NCI-H524 treated with DMSO at 0.1 percent for 48 hours (cell line): ENCODE data around the gene ITGA6.
A peak's percentile ranks its signal among the peaks of the same experiment; 100 is the strongest.

Source experiments
- DNase-seq: peaks from one replicate; lab custom pipeline; 2025; lab: John Stamatoyannopoulos, UW

ITGA6 gene

DNA sequence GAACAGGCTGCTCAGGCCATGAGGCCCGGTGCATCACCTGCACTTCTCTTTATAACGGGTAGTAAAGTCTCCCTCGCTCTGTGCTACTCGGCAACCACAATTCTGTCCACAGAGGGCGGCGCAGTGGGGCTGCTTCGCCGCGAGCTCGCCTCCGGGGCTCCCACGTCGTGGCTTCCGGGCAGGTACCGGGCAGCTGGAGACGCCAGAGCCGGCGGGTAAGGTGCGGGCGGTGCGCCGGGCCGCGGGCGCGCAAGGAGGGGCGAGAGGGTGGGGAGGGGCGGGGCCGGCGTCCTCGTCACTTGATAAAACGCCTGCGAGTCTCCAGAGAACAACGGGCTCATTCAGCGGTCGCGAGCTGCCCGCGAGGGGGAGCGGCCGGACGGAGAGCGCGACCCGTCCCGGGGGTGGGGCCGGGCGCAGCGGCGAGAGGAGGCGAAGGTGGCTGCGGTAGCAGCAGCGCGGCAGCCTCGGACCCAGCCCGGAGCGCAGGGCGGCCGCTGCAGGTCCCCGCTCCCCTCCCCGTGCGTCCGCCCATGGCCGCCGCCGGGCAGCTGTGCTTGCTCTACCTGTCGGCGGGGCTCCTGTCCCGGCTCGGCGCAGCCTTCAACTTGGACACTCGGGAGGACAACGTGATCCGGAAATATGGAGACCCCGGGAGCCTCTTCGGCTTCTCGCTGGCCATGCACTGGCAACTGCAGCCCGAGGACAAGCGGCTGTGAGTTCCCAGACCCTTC, at the start of gene ITGA6:
TSS of gene ITGA6 (plus strand) at position 331 of the 734 bp plus-strand sequence.
- DNase-seq, result peak; percentile 15

DNA sequence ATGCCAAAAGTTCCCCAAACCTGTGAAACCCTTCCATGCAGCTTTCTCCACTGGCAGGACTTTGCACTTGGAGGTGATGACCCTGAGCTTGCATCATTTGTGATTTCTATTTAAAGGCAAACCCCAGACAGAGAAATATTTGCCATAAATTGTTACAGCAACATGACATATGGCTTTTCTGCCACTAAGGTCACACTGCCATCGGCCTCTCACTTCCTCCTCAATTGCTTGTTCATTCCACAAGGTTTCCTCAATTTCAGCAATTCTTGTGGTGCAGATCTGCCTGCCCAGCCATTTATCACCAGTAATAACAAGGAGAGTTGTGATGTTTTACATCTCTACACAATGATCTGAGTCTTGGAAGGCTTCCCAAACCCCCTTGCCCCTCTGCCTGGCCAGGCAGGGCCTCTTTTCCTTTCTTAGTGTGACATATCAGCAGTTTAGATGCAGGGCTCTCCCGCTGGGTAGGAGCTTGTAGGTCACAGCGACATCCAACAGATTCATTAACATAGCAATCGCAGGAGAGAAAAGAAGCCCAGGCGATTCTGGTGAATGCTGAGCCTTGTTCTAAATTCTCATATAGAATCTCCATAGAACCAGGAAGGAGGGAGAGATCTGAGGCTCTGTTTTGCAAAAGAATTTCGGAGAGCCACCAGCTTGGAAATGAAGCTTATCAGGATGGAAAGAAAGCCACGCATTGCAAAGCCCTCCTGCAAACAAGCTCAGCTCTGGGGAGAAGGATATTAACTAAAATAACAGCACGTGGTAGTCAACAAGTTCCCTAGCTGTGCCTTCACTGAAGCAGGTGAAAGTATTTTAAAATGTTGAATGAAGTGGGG, 46.7 kb upstream of the ITGA6 start:
- DNase-seq, result no peak

DNA sequence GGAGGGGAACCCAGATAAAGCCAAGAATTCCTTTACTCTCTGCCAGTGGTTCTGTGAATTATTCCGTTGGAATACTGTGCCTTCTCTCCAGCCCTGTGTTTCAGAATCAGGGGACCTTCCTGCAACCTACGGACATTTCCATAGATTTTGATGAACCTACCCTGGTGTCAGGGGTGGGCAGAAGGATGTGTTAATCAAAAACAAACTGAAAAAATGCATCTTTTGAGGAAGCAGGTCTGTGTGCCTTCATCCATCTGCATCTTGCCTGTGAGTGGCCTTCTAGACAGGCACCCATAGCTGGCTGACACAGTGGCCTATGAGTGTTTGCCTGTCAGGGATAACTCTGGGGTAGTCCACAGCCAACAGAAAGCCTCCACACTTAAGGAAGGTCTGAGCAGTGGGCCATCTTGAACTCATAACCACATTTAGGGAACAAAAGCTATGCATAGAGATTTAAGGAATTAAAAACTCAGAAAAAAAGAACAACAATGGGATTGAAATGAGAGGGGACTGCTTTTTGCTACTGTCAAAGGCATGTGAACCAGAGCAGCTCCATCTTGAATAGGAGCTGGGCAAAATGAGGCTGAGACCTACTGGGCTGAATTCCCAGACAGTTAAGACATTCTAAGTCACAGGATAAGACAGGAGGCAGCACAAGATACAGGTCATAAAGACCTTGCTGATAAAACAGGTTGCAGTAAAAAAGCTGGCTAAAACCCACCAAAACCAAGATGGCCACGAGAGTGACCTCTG, 45.9 kb upstream of the ITGA6 start:
- DNase-seq, result no peak

DNA sequence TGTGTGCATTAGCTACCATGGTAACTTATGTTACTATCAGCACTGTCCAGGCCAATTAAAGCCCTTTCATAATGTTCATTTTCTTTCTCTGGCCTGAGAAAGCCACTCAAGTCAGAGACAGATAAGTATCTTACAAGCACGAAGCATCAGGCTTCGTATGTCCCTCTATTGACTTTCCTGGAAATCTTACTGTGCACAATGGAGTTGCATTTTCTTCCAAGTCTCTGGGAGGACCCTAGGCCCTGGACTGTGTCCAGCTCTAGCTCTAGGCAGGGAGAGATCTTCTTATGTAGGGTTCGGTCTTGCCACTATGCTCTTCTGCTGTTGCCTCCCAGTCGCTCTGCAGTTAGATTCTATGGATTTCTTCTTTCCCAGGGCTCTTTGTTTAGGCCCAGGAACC, 40.0 kb upstream of the ITGA6 start:
- DNase-seq, result no peak

DNA sequence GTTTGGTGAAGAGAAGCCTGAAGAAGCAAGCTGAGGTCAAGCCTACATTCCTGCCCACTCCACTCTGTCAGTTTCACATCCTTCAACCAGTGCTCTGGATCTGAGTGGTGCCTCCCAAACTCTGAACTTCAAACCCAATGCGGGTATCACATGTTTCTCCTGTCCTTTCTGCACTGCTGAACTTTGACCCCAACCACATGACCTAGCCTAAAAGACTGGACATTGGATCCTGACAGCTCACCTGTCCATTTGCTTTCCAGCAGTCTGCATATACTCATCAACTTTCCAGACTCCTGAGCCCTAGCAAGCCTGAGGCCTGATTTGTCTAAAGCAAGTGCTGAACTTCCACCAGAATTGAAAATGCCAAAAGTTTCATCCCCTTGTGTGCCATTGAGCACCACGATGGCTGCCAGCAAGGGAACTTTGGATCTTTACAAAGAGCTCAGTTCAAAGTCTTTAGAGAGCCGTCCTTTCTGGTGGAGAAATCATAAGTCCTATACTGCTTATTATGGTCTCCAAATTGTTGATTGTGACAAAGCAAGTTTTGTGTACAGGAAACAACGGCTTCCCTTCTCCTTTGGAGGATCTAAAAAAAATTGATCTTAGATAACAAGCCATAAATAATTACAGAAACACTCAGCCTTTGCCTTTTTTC, 37.6 kb upstream of the ITGA6 start:
- DNase-seq, result no peak

DNA sequence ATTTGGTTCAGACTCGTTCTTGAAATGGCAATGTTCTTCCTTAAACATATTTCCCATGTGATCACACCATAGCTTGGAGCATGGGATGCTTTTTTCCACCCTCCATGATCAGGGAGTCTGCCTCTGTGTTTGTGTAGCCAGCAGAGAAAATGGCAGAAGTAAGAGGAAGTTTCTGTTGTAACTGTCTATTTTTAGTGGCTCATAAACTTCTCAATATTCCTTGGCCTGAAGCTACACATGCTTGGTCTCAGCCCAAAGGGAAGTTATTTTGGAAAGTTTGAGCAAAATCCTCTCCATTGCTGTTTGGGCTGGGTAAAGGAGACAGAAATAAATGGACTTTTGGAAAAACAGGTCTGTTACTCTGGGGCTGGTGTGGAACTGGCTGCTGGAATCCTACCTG, 33.4 kb upstream of the ITGA6 start:
- no peak for DNase-seq

DNA sequence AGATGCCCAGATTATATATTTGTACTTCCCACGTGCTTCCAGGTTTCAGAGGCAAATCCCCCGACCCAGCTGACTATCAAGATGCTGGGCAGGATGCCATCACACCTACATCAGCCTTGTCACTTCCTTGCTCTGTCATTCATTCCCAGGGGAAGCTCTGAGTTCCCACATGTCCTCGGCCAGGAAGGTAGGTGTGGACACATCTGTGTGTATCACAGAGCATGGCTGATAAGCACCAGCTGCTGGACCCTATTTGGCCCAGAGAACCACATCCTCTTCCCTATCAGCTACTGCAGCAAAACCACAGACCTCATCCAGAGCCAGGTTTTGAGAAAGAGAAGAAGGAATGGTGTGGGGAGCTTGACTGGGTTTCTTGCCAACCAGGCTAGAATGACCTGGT, 31.9 kb upstream of the ITGA6 start:
- no peak for DNase-seq

DNA sequence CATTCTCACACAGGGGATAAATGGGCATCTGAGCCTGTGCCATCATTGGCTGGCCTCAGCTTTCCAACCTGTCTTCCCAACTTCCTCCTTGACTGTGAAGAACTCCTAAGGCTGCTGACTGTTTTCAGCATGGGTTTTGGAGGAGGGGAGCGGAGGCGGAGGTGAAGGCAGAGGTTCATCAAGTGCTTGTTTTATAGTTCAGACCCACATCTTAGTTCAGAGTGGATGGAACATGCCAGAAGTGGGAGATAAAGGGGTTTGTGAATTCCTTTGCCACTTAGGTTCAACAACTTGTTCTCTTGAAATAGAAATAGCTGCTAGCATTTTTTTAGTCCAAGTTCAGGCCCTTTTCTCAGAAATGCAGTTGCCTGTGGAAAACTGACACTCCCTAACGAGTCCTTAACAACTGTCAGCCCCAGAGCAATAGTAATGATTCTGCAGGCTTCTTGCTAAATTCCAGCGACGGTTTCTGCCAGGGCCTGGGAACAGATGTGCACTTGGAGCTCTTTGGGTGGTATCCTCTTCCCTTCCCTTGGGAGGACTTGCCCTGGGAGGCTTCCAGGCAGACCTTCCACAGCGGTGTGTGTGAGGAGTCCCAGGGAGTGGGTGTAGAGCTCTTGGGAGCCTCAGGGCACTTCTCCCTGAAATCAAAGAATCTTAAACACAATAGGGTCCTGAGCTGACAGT, 30.1 kb upstream of the ITGA6 start:
- no peak for DNase-seq

DNA sequence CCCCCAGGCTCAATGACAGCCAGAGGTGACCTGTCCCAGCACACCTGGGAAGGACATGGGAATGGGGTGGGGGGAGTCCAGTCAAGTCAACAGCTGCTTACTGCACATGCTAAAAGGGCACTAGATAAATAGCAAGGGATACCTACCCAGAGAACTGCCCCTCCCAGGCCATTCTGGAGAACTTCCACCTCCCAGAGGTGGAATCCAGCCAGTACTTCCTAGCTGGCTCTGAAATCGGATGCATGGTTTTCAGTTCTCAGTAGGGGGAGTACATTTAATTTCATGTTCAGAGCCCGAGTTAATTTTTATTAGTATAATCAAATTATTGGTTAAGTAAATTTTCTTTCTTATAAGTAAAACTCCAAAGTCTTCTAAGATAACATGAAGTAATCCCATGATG, 28.9 kb upstream of the ITGA6 start:
- no peak for DNase-seq

DNA sequence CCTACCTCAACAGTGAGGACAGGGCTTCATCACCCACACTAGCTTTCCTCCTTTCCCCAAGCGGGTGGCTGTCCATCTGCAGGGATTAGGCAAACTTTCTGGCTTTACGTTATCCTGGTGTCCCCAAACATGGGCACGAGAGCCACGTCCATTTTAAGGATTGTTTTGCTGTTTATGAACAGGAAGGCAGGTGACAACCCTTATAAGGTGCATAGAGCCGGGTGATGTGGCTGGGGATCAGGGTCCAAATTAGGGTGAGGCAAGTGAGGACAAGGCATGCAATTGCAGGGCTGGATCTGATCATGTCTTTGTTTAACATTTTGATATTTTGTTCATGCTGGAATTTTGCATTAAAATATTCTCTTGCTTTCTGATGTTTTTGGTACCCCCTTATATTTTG, 27.6 kb upstream of the ITGA6 start:
- no peak for DNase-seq

DNA sequence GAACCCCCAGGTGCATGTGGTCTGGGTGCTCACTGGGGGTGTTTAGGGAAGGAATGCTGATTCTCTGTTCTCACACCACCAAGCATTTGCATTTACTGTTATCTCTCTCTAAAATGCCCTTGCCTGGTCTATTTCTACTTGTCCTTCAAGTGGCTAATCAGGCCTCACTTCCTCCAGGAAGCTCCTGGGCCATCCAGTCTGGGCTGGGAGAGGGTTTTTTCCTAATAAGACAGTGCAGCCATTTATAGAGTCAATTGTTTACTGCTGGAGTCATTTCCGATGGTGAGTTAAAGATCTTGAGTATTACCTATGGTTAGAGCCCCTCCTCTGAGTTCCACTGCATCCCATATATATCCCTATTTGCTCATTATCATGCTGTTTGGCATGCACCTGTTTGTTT, 25.2 kb upstream of the ITGA6 start:
- no peak for DNase-seq

DNA sequence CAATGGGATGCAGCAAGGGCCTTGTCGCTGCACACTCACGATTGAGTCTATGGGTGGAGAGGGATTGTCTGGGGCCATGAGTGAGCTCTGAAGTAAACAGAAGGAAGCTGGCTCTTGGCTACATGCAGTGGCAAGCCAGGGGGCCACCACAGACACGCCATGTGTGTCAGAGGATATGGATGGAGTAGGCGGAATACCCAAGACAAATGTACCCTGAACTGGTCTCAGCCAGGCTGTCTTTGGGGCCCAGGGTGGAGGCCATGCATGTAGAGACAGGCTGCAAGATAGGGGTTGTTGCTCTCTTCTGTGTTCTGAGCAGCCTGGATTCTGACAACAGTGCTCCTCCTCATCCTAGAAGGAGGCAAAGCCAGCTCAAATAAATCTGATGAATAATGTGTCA, 24.0 kb upstream of the ITGA6 start:
- no peak for DNase-seq

DNA sequence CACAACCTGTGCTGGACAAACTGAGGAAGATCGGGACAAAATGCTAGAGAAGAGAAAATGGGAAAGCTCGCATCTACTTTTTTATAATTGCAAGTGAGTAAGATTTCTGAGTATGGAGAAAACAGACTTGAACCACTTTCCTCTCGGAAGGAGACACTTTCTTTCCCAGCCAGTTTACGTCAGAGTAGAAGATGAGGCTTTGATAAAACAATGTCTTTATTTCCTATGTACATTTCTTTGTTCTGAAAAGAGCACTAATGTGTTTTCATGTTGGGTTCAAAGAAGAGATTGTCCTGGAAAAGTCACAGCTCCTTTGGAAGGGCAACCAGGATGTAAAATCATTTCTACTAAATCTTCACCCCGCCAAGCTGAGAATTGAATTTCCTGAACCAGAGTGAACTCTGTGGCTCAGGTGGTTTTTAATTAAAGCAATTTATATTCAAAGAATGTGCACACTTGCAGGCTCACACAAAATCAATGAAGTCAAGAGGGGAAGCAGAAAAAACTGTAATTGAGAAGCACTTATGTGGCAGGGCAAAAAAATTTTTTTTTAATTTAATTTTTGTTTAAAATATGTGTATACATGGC, 23.4 kb upstream of the ITGA6 start:
- DNase-seq, result no peak

DNA sequence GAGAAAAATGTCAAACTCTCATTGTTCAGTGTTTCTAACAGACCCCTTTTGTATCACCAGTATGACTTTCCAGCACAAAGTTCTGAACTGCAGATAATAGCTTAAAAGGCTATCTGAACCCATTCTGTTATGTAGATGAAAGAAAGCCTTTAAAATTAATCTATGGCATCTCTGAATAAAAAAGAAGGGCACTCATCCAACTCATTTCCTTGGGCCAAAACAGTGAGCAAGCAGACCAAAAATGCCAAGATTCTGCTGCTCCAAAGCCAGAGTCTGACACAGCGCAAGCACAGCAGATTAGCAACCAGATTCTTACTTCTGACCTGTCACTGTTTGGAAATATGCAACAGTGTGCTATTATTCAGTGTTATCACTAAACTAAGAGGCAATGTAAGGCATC, 22.6 kb upstream of the ITGA6 start:
- DNase-seq, result no peak

DNA sequence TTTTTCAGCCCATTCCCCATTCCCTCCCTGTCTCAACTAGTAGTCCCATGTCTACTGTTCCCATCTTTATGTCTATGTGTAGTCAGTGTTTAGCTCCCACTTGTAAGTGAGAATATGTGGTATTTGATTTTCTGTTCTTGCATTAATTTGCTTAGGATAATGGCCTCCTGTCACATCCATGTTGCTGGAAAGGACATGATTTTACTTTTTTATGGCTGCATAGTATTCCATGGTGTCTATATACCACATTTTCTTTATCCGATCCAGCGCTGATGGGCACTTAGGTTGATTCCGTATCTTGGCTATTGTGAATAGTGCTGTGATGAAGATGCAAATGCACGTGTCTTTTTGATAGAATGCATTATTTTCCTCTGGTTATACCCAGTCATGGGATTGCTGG, 21.7 kb upstream of the ITGA6 start:
- DNase-seq, result no peak

DNA sequence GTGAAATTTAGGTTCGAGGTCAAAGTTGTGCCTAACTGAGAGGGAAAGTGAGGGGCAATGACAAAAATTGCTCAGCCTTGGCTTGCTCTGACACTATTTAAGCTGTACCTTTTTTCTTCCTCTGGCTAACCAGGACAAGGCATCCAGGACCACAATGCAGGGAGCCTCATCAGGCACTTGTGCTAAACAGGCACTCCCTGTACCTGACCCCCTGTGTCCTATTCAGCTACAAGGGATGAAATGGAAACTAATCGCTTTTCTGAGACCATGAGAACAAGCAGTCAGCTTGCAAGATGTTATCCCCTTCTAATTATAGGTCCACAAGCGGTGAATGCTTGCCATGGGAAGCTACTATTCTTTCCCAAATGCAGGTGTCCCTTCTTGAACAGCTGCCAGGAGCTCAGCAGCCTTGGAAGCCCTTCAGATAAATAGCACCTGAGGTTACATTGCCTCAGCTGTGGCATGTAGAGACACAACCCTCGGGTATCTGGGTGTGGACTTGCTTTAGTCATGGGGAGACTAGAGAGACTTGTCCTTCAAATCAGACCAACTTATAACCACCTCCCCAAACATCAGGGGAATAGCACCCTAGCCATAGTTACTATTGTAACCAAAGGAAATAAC, 19.1 kb upstream of the ITGA6 start:
- no peak for DNase-seq

DNA sequence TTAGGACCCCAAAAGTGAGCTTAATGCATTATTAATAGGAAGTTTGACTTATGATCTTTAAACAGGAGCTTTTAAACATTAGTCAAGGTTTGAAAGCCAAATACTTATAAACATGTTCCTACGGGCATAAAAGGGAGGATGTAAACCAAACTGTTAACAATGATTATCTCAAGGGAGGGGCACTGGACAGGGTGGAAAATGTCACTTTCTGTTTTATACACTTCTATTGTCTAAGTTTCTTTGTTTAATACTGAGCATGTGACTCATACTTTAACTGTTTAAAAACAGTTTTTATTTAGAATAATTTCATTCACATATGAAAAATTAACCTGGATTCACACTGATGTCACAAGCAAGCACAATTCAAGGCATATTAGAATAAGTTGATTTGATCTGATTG, 18.3 kb upstream of the ITGA6 start:
- no peak for DNase-seq

DNA sequence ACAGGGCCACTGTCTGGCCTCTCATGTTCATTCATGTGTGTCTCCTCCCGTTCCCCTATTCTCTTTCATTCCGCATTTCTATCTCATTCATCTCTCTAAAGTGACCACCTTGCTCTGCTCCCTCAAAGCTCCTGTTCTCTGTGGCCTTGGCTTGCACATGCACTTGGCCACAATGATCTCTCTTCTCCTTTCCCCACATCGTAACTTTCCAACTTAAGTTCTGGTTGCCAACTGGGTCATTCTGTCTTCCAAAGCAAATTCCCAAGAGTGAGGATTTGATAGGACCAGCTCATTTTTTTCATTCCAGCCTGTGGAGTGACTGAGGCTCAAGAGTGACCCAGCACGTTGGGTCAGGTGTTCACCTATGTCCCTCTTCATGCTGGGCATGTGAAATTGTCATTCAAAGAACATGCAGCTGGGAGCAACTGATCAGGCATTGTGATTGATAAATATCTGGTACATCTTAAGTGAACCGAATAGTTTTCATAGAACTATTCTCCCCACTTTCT, 14.3 kb upstream of the ITGA6 start:
- no peak for DNase-seq

DNA sequence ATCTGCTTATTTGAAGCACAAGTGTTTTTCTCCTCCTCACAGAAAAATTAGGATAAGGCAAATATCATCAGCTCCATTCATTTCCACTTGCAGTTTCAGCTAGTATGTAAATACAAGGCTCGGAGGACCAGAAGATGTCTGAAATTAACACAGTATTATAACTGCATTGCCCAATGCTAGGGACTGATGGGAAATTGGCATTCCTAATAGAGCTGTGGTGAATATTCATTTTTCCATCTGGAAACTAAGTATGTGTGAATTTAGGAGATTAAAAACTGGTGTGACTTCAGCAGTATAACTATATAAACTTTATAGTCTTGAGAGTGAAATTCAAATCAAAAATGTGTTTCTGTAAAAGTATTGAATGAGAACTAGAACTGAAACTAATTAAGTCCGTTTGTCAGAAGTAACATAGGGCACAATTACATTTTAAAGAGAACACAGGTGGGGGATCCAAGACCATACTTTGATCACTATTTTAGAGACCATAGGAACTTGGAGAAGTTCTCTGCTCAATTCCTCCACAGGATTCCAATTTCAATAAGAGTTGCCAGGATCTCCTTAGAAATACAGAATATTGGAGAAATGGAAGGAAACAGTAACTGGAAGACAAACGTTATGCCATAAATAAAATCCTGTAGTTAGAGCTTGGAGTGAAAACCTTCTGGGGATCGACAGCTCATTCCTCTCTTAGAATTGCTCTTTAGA, 12.1 kb upstream of the ITGA6 start:
- no peak for DNase-seq

DNA sequence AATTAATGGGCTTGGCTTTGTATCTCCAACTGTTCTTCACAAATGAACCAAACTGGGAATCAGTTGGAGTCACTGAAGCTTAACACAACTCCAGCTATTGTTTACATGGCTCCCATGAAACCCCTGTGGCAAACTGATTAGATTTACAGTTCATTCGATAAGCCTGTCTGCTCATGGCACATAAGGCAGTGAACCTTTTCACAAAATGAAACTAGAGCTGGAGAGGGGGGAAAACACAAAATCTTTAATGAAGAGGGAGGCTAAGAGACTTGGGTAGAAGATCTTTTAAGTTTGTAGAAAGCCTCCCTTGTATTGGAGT, 11.6 kb upstream of the ITGA6 start:
- DNase-seq, result no peak
